Aorta (tissue), 5 donors: ENCODE results near the gene EPHB6. TPM values are rescaled to one million over a fixed set of nuclear protein-coding genes. Genes with fewer than 3 reads are reported as not detected.

Source experiments
- ATAC-seq: fragments of 200-7000 bp; cut with Tn5 transposase; one replicate; pipeline ENCODE4 v1.9.1; 2022; ENCODE audit warnings: moderate library complexity; ENCODE audit not compliant: low FRiP score
- DNase-seq, 2 donors: peaks; one replicate each; pipeline ENCODE4 v3.0.0-alpha.2; 2020
- H3K27ac ChIP-seq, 2 donors: one replicate each; pipeline ENCODE4 v1.5.1; 2013; ENCODE audit warnings: low read length in 2 of 2, mild to moderate bottlenecking in 2 of 2, moderate library complexity in 2 of 2, control low read depth in 1 of 2, inconsistent platforms in 1 of 2, low read depth in 1 of 2
- H3K27me3 ChIP-seq, 2 donors: one replicate each; pipeline ENCODE4 v1.6.1; 2013; ENCODE audit warnings: control low read depth in 1 of 2, low read length in 1 of 2, mild to moderate bottlenecking in 1 of 2, moderate library complexity in 1 of 2; ENCODE audit not compliant: insufficient read depth in 2 of 2, control insufficient read depth in 1 of 2
- H3K36me3 ChIP-seq, 2 donors: one replicate each; pipeline ENCODE4 v1.6.1; 2013; ENCODE audit warnings: control low read depth in 1 of 2, low read length in 1 of 2, mild to moderate bottlenecking in 1 of 2; ENCODE audit not compliant: insufficient read depth in 2 of 2, control insufficient read depth in 1 of 2
- H3K4me1 ChIP-seq, 2 donors: one replicate each; pipeline ENCODE4 v1.6.1; 2013; ENCODE audit warnings: low read length in 2 of 2, control low read depth in 1 of 2, mild to moderate bottlenecking in 1 of 2, moderate library complexity in 1 of 2; ENCODE audit not compliant: insufficient read depth in 2 of 2, control insufficient read depth in 1 of 2
- H3K4me3 ChIP-seq, 2 donors: one replicate each; pipeline ENCODE4 v1.5.1; 2013; ENCODE audit warnings: low read length in 2 of 2, control low read depth in 1 of 2, mild to moderate bottlenecking in 1 of 2
- H3K9me3 ChIP-seq: one replicate; pipeline ENCODE4 v1.6.1; 2013; ENCODE audit warnings: mild to moderate bottlenecking, low read length; ENCODE audit not compliant: control insufficient read depth
- WGBS, 2 donors: extraction: QIAGEN DNeasy Blood & Tissue Kit; methylation state at CpG; one replicate each; pipeline ENCODE4 v1.1.7; 2013; 5-methylcytosine and 5-hydroxymethylcytosine counted together
- intact Hi-C, 2 donors: fragments of 100-400 bp; cut with DNase I; formaldehyde crosslinking; loops; one replicate each; pipeline versions ENCODE4 v1.14.2 to v1.15.0; 2022
- polyA plus RNA-seq, 2 donors: library from polyadenylated mRNA; stranded (reverse); fragments of 200-250 nt; gene quantifications; one replicate each; pipeline ENCODE4 v1.2.3, GENCODE V29; 2013
- total RNA-seq, 2 donors: library from RNA; stranded (reverse); fragmentation: NEBNext Ultra II Directional; extraction: Animal tissue kit (Norgen Biotek cat#: 25700); gene quantifications; one replicate each; pipeline ENCODE4 v1.2.1, GENCODE V29; 2021
- donor health status: healthy with polysubstance abuse.
- donor health status: Bipolar disorder and iron deficiency.
- donor health status: DM: no; HTN: no; CAD: no.
- donor health status: DM: no; HTN: no; CAD: no.
- donor health status: DM: yes; HTN: yes; CAD: no.

The EPHB6 gene
- total and polyA plus RNA-seq, 4 donors = 11.6 to 125 (median 14.9) TPM

DNA sequence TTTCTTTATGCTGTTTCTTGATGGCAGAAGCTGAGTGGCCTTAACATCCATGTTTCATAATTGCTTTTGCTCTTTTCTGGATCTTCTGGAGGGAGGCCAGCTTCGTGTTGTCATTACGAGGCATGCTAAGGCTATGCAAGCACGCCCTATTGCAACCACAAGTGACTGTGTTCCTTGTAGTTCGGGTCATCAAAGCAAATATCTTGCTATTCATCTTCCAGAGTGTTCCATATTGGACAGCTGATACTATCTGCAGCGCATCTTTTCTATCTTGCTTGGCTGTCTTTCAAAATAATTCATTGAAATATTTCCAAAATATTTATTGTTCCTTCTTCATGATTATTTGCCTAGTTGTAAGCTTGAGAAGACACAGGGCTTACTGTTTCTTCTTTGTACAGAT, 5.0 kb downstream of the EPHB6 start:
- ATAC-seq (no peak), DNase-seq (no peak)
- Histone ChIP-seq H3K27me3 (no peaks in the 10 kb centered on the region), H3K36me3 (peaks cover 0 to 3% of the 10 kb centered on the region in 2 donors), H3K27ac (no peak overlapping the region), H3K9me3 (no peaks in the 10 kb centered on the region), H3K4me1 (no peaks in the 10 kb centered on the region), H3K4me3 (no peak overlapping the region)
- WGBS, 2 donors = 30 to 53% methylated on average over 5 of the region's 5 CpGs
- intact Hi-C loops = loop anchor here (10.0 kb wide), 1 partner anchor 355 kb away; no protein-coding TSS in a partner anchor

DNA sequence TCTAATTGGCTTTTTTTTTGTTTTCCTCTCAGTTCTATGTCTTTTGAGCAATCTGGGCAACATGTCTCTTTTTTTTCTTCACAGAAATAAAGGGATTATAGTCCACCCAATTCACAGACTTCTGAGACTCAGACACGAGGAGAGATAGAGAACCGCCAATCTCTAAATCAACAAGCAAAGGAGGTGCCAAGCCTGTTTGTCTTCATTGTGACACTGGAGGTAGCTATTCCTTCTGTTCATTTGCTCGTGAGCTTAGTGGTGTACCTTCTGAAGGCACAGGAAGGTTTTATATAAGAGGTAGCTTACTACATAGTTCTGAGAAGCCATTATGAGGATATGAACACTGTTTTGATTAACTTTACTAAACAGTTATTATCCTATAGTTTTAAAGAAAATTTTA, 6.1 kb downstream of the EPHB6 start:
- Histone ChIP-seq H3K9me3 (no peaks in the 10 kb centered on the region), H3K4me3 (no peak overlapping the region), H3K36me3 (peaks cover 0 to 3% of the 10 kb centered on the region in 2 donors), H3K27ac (no peak overlapping the region), H3K4me1 (no peaks in the 10 kb centered on the region), H3K27me3 (no peaks in the 10 kb centered on the region)
- intact Hi-C loops = no loop called here
- no peak for ATAC-seq
- 83 to 91% methylated on average over 3 of the region's 3 CpGs for WGBS, 2 donors
- DNase-seq = no peak

DNA sequence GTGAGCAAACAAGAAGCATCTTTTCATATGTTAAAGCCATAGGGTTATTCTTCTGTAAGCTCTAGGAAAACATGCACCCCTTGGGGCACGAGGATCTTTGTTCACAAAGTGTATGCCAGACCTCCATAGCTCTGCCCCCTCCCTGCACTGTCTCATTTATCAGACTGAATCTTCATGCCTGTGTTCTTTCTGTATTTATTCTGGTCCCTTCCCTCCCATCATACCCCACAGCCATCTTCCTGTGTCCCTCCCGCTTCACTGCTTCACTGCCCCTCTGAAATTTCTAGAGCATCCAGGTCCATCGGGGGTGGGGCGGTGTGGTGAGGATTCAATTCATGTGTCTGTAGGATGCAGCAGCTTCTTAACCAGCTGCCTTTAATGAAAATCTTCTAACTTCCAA, 7.5 kb downstream of the EPHB6 start:
- Histone ChIP-seq H3K4me1 (no peaks in the 10 kb centered on the region), H3K4me3 (no peak overlapping the region), H3K9me3 (no peaks in the 10 kb centered on the region), H3K27ac (no peak overlapping the region), H3K36me3 (peaks cover 0 to 3% of the 10 kb centered on the region in 2 donors), H3K27me3 (no peaks in the 10 kb centered on the region)
- DNase-seq = no peak
- ATAC-seq = no peak
- WGBS, 2 donors = 95 to 96% methylated on average over 4 of the region's 4 CpGs
- intact Hi-C loops = no loop called here

DNA sequence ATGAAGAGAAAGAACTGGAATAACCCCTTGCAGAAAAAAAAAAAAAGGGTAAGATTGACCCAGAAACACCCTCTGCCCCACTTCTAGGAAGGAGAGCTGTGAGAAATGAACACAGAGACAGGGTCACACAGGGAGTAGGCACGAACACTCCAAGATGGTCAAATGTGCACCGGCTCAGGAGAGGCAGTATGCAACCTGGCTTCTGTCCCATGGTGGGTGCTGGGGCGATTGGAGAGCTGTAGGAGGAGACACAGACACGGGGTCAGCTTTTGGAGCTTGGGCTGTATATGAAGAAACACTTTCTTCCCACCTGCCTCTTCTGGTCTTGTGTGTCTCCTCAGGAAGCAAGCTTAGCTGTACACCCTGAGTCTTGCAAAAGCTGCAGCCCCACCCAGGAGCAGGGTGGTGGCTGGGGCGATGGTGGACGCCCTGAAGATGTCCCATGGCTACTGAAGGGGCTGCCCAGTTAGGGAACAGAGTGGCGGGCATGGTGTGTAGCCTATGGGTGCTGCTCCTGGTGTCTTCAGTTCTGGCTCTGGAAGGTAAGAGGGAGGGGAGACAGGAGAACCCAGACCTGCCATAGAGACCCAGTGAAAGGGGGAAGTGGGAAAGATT, 8.0 kb downstream of the EPHB6 start:
- intact Hi-C loops = no loop called here
- H3K27ac ChIP-seq = no peak overlapping the region
- H3K36me3 ChIP-seq = peaks cover 0 to 3% of the 10 kb centered on the region in 2 donors
- no peaks in the 10 kb centered on the region for H3K27me3 ChIP-seq
- ATAC-seq = no peak
- no peak overlapping the region for H3K4me3 ChIP-seq
- 86 to 93% methylated on average over 7 of the region's 7 CpGs for WGBS, 2 donors
- H3K4me1 ChIP-seq = no peaks in the 10 kb centered on the region
- no peak for DNase-seq
- no peaks in the 10 kb centered on the region for H3K9me3 ChIP-seq

DNA sequence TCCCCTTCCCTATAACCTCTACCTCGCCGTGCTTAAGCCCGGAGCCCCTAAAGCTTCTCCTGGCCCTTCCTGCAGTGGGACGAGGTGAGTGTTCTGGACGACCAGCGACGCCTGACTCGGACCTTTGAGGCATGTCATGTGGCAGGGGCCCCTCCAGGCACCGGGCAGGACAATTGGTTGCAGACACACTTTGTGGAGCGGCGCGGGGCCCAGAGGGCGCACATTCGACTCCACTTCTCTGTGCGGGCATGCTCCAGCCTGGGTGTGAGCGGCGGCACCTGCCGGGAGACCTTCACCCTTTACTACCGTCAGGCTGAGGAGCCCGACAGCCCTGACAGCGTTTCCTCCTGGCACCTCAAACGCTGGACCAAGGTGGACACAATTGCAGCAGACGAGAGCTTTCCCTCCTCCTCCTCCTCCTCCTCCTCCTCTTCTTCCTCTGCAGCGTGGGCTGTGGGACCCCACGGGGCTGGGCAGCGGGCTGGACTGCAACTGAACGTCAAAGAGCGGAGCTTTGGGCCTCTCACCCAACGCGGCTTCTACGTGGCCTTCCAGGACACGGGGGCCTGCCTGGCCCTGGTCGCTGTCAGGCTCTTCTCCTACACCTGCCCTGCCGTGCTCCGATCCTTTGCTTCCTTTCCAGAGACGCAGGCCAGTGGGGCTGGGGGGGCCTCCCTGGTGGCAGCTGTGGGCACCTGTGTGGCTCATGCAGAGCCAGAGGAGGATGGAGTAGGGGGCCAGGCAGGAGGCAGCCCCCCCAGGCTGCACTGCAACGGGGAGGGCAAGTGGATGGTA, 9.2 kb downstream of the EPHB6 start:
- Histone ChIP-seq H3K4me1 (no peaks in the 10 kb centered on the region), H3K9me3 (no peaks in the 10 kb centered on the region), H3K27me3 (no peaks in the 10 kb centered on the region), H3K36me3 (peaks cover 2 to 3% of the 10 kb centered on the region in 2 donors), H3K4me3 (no peak overlapping the region), H3K27ac (no peak overlapping the region)
- DNase-seq = no peak
- intact Hi-C loops = no loop called here
- 89% methylated on average over 37 of the region's 37 CpGs for WGBS, 2 donors
- ATAC-seq = no peak

DNA sequence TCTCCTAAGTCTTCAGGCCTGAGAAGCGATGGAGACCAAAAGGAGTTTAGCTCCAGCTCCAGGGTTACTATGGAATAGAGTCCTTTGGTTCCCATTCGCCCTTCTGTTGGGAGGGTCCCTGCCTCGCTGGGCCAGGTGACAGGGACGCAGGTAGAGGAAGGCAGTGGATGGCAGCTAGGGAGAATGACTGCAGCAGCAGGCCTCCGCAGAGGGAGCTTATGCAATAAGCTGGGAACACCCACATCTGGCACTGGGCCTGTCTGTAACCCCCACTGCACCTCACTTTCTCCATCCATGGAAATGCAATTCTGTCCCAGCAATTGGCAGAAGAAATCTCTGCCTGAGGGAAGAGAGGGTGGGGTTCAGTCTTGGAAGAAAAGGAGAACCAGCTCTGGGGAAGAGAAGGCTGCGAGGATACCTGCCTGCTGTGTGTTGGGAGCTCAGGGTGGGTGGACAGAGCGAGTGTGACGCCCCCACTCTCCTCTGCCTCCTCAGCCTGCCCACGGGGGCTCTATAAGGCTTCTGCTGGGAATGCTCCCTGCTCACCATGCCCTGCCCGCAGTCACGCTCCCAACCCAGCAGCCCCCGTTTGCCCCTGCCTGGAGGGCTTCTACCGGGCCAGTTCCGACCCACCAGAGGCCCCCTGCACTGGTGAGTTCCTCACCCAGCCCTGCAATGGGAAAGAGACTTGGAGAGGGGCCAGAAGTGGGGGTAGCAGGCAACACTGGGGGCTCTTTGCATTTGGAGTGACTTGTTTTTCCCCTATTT, 10.3 kb downstream of the EPHB6 start:
- Histone ChIP-seq H3K36me3 (peaks cover 2 to 3% of the 10 kb centered on the region in 2 donors), H3K9me3 (no peaks in the 10 kb centered on the region), H3K4me3 (no peak overlapping the region), H3K27me3 (no peaks in the 10 kb centered on the region), H3K27ac (no peak overlapping the region), H3K4me1 (no peaks in the 10 kb centered on the region)
- DNase-seq (no peak), ATAC-seq (no peak)
- 86 to 87% methylated on average over 14 of the region's 14 CpGs for WGBS, 2 donors
- intact Hi-C loops = no loop called here

DNA sequence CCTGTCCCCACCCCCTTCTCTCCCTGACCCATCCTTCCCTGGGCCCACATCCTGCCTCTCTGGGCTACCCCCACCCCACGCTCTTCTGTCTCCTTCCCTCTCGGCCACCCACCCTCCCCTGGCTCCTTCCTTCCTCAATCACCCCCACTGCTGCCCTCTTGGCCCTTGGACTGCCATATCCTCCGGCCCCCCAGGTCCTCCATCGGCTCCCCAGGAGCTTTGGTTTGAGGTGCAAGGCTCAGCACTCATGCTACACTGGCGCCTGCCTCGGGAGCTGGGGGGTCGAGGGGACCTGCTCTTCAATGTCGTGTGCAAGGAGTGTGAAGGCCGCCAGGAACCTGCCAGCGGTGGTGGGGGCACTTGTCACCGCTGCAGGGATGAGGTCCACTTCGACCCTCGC, 10.9 kb downstream of the EPHB6 start:
- Histone ChIP-seq H3K4me3 (no peak overlapping the region), H3K4me1 (no peaks in the 10 kb centered on the region), H3K27ac (no peak overlapping the region), H3K9me3 (no peaks in the 10 kb centered on the region), H3K27me3 (no peaks in the 10 kb centered on the region), H3K36me3 (peaks cover 2 to 3% of the 10 kb centered on the region in 2 donors)
- ATAC-seq = no peak
- no peak for DNase-seq
- WGBS, 2 donors = 72 to 79% methylated on average over 13 of the region's 13 CpGs
- intact Hi-C loops = no loop called here

DNA sequence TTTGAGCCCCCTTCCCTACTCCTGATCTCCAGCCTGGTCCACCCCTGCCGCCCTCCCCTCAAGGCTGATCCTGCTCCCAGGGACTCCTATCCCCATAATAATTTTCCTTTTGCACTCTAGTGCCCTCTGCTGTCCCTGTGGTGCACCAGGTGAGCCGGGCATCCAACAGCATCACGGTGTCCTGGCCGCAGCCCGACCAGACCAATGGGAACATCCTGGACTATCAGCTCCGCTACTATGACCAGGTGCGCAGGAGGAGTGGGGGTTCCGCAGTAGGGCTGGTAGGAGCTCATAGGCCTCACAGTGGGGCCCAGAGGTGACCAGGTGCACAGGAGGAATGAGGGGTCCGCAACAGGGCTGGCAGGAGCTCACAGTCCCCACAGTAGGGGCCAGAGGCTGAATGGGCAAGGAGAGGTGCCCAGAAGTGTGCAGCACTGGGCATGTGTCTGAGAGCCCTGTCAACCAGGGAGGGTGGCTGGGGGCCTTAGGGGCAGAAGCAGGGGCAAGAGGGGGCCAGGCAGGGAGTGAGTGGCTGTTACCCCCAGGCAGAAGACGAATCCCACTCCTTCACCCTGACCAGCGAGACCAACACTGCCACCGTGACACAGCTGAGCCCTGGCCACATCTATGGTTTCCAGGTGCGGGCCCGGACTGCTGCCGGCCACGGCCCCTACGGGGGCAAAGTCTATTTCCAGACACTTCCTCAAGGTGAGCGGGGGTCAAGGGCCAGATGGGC, 11.7 kb downstream of the EPHB6 start:
- no peaks in the 10 kb centered on the region for H3K27me3 ChIP-seq
- no peaks in the 10 kb centered on the region for H3K9me3 ChIP-seq
- peaks cover 2 to 3% of the 10 kb centered on the region in 2 donors for H3K36me3 ChIP-seq
- WGBS, 2 donors = 79 to 82% methylated on average over 18 of the region's 18 CpGs
- H3K4me3 ChIP-seq = no peak overlapping the region
- no peak for DNase-seq
- no peak overlapping the region for H3K27ac ChIP-seq
- H3K4me1 ChIP-seq = no peaks in the 10 kb centered on the region
- intact Hi-C loops = no loop called here
- ATAC-seq = peak; percentile 37
